GM21360 (cell line): Measurements from ENCODE around the gene SYT14.
"Not testable (repeated sequence)": the region's sequence is repeated elsewhere in the genome, so short reads cannot be mapped to it uniquely, and the experiment has no call there.

ENCODE experiments used
- ATAC-seq: cut with Tn5 transposase; IDR thresholded peaks from one replicate; pipeline ENCODE4 v1.9.1; 2021; ENCODE audit warnings: mild to moderate bottlenecking, moderate library complexity; ENCODE audit not compliant: unreplicated experiment

Gene SYT14

DNA sequence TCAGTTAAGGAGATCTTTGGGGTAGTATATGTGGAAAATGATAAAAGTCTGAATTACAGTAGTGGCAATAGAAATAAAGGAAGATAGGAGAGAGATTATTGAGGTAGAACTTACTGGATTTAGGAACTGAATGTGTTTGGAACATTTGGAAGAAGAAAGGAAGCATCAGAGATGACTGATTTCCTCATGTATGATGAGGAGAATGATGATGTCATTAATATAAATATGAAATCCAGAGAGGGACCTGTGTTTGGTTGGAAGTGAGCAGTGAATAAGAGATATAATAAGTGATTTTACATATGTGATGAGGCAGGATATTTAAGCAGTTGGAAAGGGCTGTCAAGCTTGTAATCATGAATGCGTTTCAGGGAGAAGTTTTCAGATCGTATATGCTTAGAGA is 86.3 kb downstream of the SYT14 start:
- ATAC-seq, result no peak

DNA sequence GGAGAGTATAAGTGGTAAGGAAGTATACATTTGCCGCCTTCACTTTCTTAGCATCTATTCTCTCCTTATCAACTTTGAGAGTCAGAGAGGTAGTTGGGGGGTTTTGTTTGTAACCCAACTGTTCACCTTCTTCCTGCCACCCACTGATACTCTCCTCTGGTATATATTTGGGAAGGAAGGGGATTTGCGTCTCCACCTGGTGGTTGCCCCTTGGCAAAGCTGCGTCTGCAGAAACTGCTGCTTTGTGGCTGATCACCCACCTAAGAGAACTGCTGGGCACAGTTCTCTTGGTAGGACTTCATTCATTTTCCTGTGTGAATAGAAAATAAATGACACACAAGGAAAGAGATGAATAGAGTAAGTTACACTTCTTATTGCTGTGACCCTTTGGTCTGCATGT is 87.0 kb downstream of the SYT14 start:
- ATAC-seq, result no peak

DNA sequence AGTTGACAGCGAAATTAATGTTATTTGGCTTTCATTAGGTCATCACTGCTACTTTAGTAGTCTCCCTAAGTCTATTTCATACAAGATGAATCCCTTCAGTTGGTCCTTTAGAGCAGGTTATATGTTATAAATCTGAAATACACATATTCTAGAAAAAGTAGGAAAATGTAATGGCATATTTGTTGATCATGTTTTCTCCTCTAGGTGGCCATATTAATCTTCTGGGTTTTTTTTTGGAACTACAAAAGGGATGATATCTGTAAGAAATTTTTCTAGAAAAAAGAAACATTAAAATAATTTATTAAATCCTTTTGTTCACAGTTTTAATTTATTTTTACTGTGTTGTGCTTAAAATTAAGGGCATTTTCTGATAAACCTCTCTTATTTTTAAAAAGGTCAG is 87.9 kb downstream of the SYT14 start:
- ATAC-seq, result no peak

DNA sequence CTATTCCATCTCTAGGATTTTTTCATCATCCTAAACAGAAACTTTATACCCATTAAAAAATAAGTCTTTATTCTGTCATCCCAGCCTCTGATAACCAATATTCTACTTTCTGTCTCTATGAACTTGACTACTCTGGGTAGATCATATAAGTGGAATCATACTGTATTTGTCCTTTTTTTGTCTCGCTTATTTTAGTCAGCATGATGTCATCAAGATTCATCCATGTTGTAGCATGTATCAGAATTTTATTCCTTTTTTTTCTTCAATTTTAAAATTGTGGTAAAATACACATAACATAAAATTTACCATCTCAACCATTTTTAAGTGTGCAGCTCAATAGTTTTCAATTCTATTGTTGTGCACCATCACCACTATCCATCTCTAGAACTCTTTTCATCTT is 90.0 kb downstream of the SYT14 start:
- no peak for ATAC-seq

DNA sequence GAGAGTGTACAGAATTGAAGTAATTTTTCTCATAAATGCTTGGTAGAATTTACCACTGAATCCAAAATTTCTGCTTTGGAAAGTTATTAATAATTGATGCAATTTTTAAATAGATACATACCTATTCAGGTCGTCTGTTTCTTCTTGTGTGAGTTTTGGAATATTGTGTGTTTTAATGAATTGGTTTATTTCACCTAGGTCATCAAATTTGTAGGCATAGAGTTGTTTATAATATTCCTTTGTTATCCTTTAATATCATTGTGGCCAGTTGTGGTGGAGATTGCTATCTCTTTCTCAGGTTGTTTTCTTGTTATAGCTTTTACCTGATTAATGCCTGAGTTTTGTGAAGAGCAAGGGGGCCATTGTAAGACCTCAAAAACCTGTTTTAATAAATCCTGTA is 93.5 kb downstream of the SYT14 start:
- no peak for ATAC-seq

DNA sequence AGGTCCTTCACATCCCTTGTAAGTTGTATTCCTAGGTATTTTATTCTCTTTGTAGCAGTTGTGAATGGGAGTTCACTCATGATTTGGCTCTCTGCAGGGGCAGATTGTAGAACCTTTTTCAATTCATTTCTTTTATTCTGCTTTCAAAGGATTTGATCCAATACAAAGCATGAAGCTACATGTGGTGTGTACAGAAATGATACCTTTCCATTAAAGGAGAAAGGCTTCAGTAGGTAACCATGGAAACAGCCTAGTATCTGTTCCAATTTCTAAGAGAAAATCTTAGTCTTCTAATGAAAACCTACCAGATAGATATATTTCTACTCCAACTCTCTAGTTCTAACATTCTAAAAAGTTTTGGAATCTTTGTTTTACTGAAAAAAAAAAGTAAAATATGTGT is 105.0 kb downstream of the SYT14 start:
- ATAC-seq, result no peak

DNA sequence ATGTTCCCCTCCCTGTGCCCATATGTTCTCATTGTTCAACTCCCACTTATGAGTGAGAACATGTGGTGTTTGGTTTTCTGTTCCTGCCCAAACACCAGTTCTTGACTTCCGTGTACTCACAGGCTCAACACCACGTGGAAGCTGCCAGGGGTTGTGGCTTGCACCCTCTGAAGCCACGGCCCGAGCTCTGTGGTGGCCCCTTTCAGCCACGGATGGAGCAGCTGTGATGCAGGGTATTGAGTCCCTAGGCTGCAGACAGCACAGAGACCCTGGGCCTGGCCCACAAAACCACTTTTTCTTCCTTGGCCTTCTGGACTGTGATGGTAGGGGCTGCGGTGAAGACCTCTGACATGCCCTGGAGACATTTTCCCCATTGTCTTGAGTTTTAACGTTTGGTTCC is 111.6 kb downstream of the SYT14 start:
- ATAC-seq, result no peak

DNA sequence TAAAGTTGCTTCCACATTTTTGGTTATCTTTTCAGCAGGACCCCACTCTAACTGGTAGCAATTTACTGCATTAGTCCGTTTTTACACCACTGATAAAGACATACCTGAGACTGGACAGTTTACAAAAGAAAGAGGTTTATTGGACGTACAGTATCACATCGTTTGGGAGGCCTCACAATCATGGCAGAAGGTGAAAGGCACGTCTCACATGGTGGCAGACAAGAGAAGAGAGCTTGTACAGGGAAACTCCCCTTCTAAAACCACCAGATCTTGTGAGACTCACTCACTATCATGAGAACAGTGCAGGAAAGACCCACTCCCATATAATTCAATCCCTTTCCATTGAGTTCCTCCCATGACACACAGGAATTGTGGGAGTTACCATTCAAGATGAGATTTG is 112.5 kb downstream of the SYT14 start:
- not testable (repeated sequence) for ATAC-seq

DNA sequence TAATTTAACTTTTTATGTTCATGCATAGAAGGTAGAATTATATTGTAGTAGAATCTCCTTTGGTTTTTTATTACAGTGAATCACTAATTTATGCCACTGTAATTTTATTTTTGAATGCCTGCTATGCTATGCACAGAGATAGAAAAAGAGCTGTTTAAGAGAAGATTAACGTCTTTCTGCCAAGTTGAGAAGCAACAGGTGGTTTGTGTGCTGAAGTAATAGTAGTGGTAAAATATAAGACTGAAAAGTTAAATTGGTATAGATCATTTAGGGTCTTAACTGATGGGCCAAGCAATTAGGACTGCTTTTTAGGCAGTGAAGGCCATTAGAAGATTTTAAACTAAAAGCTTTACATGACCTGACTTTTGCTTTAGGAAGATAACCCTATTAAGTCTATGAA is 115.1 kb downstream of the SYT14 start:
- no peak for ATAC-seq

DNA sequence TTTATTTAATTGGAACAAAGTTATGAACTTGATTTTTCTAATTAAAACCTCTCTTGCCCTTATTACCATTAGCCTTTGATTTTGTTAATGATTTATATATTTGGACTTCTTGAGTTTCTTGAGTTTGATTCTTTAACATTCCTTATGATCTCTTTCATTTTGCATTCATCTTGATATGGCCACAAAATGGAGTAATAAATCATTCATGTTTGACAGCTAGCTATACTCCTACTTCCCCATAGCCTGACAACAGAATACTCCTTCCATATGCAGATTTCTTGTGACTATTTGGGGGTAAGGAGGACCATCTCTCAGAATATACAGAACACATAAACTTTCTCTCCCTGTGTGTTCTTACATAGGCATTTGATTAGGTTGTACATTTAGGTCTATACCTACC is 119.6 kb downstream of the SYT14 start:
- no peak for ATAC-seq

DNA sequence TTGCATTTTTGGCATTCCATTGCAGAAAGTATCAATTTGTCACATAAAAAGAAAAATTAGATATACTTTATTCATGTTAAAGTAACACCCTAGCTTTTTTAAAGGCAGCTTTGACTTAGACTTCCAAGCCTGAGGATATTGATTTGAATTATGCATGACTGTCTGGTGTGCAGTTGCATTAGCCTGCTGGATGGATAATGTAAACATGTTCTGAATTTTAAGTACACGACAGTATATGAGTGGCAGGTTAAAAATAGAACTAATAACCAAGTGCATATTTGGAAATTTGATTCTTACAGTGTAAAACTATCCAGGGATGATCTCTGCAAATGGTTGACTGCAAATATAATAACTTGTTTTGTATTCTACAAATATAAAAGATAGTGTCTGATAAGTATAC is 124.0 kb downstream of the SYT14 start:
- no peak for ATAC-seq

DNA sequence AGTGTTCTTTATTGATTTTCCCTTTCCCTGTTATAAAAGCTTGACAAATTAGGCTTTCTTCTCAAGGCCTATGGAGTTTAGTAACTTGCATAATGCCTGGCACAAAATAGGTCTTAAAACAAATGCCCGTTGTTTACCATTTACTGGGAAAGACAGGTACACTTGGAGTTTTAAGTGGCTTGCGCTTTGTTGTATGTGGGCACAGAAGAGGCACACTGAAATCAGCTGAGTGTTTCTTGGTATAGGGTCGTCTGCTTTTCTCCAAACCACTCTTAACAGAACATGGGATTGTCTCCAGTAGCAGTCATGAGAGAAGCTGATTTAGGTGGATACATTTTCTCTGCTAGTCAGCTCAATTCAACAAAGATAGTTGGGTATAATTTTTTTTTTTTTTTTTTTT is 132.5 kb downstream of the SYT14 start:
- ATAC-seq, result no peak

DNA sequence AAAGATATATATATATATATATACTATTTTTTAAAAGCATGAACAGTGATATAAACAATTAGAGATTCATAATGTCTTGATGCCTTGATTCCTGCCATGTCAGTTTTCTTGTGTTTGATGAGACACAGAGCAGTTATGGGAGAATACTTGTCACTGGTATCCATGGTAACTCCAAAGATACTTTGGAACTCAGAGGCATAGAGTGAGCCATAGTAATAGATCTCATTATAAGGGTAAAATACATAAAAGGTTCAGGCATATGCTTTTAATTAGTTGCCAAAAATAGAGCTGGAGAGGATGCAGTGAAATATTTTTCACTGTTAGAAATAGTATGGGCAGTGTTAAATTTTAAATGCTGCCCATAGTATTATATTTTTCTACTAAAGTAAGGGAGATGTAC is 134.1 kb downstream of the SYT14 start:
- no peak for ATAC-seq

DNA sequence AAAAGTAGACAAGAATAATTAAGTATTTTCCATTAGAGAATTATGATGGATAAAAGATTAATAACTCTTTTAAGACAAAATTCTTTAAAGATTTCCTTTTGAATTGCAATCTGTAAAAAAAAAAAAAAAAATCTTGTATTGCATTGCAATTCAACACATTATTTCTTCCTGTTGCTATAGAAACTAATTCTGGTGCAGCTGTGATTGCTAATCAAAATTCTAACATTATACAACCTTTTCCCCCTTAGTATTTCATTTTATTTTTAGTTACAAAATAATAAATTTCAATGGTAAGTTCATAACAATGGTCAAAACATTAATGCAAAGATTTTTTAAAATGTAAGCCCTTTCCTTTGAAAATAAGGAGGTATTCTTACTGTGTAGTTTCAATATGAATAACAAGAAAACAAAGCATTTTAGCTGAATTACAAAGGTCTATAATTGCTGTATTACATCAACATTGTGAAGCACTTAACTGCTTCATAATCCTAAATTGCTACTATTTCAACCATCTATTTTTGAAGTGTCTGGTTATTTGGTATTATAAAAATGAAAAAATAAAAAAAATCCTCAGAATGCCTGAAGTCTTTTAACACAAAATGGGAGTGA is 135.0 kb downstream of the SYT14 start:
- ATAC-seq, result no peak

DNA sequence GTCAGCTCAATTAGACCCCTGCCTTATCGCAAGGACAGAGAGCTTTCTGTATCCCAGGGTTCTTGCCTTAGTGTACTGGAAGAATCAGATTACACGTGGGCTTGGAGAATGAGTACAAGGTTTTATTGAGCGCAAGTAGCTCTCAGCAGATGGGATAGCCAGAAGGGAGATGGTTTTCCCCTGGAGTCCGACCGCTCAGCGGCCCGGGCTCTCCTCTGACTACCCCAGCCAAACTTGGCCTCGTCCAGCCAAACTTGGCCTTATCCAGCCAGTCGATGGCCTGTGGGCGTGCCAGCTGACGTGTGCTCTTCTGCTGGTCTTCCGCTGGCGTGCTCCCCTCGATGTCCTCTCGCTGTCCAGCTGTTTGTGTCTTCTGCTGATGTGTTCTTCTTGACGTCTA is 136.9 kb downstream of the SYT14 start:
- no peak for ATAC-seq

DNA sequence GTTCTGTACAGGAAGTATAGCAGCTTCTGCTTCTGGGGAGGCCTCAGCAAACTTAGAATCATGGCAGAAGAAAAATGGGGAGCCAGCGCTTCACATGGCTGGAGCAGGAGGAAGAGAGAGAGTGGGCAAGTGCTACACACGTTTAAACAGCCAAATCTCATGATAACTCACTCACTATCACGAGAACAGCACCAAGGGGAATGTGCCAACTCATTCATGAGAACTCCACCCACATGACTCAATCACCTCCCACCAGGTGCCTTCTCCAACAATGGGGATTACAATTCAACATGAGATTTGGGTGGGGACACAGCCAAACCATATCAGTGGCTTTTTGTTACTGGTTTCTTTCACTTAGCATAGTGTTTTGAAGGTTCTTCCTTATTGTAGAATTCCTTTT is 138.6 kb downstream of the SYT14 start:
- no peak for ATAC-seq

DNA sequence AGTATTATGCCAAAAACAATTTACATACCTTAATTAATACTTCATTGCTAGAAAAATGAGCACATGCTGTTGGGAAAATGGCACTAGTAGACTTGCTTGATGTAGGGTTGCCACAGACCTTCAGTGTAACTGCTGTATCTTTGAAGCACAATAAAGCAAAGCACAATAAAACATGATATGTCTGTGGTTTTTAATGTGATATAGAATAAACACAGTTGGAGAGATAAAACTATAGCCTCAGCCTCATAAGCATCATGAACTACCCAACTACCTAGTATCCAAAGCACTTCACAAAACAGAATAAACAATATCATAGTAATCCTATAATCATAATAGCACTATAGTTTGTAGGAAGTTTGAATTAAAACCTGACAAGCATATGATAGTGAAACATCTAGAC is 143.5 kb downstream of the SYT14 start:
- ATAC-seq, result no peak

DNA sequence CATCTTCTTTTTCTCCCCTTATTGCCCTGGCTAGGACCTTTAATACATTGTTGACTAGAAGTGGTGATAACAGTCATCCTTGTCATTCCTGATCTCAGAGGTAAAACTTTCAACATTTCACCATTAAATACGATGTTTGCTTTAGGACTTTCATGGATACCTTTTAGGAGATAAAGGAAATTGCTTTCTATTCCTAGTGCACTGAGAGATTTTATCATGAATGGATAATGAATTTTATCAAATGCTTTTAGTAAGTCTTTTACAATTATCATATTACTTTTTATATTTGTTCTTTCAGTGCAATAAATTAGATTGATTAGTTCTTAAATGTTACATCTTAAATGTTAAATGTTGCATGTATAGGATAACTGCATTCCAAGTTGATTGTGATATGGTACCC is 147.3 kb downstream of the SYT14 start:
- ATAC-seq, result no peak

DNA sequence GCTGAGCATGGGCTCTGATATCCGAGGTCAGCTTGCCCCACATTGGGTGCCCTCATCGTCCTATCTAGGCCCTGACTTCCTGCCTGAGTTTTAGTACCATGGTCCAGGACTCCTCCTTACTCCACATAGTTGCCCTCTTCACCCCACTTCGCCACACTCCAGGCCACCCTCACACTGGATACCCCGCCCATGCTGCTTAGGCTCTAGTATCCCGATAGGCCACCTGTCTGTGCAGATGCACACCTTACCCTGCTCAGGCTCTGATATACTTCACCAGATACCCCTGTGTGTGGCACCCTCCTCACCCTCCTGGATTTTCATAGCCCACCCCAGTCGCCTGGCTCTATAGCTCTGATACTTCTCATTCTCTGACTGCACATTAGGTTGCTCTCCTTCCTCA is 149.0 kb downstream of the SYT14 start:
- ATAC-seq, result no peak

DNA sequence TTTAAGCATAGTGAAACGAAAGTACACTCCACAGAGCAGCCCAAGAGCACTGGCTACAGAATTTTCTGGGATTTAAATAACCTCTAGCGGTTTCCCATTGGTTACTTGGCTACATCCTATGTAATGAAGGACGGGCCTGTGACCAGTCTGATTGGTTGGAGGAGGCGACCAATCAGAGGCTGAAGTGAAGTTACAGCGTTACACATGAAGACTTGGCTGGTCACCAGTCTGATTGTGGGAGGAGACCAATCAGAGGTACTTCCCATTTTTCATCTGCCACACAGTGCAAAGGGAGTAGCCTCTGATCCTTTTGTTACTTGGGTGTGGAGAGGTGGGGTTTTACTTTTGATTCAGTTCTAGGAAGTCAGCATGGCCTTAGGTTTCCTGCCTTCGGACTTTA is 151.8 kb downstream of the SYT14 start:
- ATAC-seq, result no peak

DNA sequence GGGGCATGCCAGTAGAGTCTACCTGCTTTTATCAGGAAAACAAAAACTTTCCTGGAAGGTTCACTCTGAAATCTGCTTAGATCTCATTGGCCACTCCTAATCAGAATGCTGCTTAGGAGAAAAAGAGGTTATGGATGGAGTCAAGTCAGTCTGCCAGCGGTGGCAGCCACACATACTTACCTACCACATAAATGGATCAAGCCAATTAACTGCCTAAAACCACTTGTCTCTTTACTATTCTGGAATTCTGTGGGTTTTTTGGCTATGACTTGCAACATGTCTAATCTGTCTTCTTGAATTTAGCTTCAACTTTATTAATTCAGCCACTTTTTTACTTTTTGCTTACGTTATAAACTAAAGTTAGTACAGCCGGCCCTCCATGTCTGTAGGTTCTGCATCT is 154.3 kb downstream of the SYT14 start:
- no peak for ATAC-seq

DNA sequence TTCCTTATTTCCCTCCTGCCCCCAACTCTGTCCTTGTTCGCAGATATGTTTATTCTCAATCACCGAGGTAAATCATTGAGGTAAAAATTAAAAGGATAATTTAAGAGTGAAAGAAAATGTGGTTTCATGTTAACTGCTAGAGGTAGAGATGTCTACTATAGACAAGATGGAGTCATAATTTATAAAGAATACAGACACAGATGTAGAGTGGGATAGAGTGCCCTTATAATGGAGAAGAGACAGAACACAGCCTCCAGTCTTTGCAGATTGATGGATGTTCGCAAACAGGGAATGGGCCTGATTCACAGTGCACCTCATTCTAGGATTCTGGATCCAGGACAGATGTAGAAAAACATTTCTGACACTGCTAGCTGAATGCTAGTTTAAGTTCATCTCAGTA is 155.4 kb downstream of the SYT14 start:
- no peak for ATAC-seq

DNA sequence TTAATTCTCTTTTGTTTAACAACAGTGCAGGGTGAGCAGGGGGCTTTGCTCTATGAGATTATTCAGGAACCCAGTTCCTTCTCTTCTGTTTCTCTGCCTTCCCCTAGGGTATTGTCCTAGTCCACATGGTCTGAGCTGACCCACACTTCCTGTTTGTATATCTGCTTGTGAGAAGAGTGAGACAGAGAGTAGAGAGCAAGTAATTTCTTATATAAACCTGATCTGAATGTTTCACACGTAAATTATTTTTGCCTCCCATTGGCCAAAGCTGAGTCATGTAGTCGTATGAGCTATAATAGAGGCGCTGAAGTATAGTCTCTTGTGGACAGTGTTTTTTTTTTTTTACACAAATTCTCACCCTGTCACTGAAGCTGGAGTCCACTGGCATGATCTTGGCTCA is 160.3 kb downstream of the SYT14 start:
- ATAC-seq, result no peak

DNA sequence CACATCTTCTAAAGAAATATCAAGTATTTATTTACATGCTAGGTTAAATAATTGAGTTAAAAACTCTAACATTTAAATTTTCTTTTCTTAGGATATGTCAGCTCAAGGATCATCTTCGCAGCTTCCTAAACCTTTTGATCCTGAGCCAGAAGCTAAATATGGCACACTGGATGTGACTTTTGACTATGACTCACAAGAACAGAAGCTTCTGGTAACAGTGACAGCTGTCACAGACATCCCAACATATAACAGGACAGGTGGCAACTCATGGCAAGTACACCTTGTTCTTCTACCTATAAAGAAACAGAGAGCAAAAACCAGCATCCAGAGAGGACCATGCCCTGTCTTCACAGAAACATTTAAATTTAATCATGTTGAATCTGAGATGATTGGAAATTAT is 161.9 kb downstream of the SYT14 start:
- ATAC-seq, result no peak
